Stimulated activated CD8-positive, alpha-beta memory T cell treated with anti-CD3 and anti-CD28 coated beads, Interleukin-7, amount 100 ng/mL, for 4 hours (primary cell): ENCODE measurements around the gene FRMD3.
"Not testable (repeated sequence)": the region's sequence is repeated elsewhere in the genome, so short reads cannot be mapped to it uniquely, and the experiment has no call there.

Source experiments
- DNase-seq, 2 donors: peaks; one replicate each; pipeline ENCODE4 v3.0.0-alpha.2; 2020; ENCODE audit warnings: low read depth in 2 of 2

FRMD3 gene

GRCh38 chr9:83392228-83392627 lies 146.0 kb downstream of the FRMD3 start:
- no peak for DNase-seq

- no peak for DNase-seq
These were observed 149.9 kb downstream of the FRMD3 start for GRCh38 chr9:83388346-83388745.

GRCh38 chr9:83387401-83388185 lies 150.6 kb downstream of the FRMD3 start:
- DNase-seq, result no peak

DNA sequence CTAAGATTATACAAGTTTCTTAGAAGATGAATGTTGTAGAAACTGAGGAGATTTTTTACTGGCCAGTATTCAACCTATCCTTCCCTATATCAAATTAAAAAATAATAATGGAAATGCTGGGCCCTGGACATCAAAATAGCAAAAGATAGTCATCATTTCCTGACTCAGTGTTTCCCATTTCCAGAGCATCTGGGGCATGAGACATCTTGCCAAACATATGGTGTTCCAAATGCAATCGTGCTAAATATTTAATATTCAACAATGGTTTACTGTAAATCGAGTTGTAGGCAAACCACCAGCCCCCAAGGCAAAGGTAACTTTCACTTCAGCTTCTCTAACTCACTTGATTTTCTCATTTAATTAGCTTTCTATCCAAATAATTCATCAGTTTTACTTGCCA lies 152.9 kb downstream of the FRMD3 start:
- no peak for DNase-seq

DNA sequence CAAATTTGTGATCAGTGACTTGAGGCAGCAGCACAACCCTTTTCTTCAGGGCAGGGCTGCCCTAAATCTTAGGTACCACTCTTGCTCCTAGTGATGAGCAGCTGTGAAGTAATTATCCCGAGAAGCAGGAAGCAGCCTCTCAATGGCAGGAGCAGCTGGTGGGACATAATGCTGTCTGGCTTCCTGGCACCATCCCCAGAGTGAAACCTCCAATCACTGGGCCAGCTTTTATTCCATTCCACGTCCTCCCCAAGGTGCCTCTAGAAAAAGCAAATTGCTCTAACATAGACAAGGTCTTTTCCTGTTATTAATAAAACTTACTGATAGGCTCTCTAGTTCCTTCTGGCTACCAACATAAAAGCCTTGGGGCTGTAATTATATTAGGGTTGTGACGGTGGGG lies 154.0 kb downstream of the FRMD3 start:
- no peak for DNase-seq

GRCh38 chr9:83383034-83383433 lies 155.2 kb downstream of the FRMD3 start:
- no peak for DNase-seq

GRCh38 chr9:83382421-83382820 lies 155.8 kb downstream of the FRMD3 start:
- DNase-seq, result no peak

GRCh38 chr9:83379045-83379444 lies 159.2 kb downstream of the FRMD3 start:
- DNase-seq, result no peak

DNA sequence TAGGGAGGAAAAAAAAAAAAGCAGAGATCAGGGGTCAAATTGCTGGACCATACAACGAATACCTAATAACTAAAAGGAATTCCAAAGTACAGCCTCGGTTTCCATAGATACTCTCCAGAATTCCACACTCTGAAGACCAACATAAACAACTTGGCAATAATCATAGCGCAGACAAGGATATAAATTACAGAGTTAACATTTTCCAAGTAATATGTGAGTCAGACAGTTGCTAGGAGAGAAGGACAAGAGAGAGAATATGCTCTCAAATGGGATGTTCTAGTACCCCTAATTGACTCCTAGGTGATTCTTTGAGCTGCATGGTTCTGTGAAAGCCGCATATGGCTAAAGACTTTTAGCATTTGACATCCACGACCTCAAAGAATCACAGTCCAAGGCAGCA lies 165.2 kb downstream of the FRMD3 start:
- DNase-seq, result no peak

GRCh38 chr9:83367326-83367725 lies 170.9 kb downstream of the FRMD3 start:
- no peak for DNase-seq

GRCh38 chr9:83362341-83362995 lies 175.7 kb downstream of the FRMD3 start:
- no peak for DNase-seq

DNA sequence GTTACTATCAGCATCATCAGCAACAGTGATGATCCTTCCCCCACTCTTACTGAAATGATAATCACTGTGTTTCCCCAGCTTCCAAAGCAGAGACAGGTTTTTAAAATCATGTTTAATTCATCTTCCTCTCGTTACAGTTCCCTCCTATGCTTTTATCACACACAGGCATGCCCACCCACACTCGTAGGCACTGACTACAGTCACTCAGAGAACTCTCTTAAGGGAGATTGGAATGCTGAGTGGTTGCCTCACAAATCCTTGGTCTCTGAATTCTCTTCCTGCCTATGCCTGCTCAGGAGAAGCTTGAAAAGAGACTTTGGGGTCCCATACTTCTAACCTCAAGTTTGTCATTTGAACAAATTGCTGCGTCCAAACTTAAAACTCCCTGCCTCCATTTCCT lies 179.2 kb downstream of the FRMD3 start:
- DNase-seq, result no peak

DNA sequence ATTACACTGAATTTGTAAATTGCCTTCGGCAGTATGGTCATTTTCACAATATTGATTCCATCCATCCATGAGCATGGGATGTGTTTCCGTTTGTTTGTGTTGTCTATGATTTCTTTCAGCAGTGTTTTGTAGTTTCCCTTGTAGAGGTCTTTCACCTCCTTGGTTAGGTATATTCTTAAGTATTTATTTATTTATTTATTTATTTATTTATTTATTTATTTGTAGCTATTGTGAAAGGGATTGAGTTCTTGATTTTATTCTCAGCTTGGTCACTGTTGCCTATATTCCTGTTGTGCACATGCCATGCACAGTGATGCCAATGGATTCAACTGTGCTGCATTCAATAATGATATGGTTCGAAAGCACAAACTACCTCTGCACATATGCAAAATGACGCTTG lies 179.7 kb downstream of the FRMD3 start:
- not testable (repeated sequence) for DNase-seq

GRCh38 chr9:83355729-83356151 lies 182.5 kb downstream of the FRMD3 start:
- no peak for DNase-seq

- no peak for DNase-seq
These were observed 183.2 kb downstream of the FRMD3 start for GRCh38 chr9:83355024-83355444.

DNA sequence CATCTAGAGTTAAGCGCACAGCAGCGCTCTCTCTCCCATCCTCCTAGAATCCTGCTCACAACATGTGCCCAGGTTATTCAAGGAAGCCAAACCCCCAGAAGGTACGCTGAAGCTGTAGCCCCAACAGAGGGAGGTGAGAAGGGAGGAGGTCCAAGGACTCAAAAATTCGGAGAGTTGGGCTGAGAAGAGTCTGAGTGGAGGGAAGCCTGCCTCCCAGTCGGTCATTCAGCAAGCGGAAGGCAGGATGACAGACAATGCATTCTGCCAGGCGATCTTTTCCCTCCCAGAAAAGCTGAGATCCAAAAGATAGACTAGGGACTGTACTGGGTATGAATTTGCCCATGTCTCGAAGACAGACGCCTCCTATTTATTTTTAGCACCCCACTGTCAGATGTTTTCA lies 189.2 kb downstream of the FRMD3 start:
- no peak for DNase-seq

GRCh38 chr9:83346655-83347420 lies 191.4 kb downstream of the FRMD3 start:
- no peak for DNase-seq

DNA sequence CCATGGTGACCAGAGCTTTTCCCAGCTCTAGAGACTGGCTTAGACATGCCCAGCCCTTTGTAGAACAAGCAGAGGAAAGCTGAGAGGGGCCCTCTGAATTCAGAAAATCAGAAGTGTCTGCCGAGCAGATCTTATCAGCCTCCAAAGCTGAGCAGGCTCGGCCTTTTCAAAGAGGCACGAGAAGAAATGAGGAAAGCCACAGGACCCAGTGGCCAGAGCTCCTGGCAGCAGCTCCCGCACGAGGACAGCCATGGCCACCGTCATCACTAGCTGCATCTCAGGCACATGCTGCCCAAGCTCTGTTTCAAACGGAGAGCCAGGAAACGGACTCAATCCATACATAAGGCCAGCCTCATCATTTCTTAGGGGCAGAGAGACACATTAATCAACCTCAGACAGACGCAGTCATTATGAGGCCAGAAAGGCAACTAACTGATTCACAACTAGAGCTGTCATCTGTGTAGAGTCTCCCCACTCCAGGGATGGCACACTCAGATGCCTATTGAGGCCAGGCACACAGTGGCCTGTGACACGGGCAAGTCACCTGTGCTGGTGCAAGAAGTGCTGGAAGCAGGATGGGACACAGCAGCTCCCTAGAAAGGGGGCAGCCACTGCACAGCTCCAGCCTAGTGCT lies 194.7 kb downstream of the FRMD3 start:
- DNase-seq, result no peak

- DNase-seq, result no peak
These were observed 195.5 kb downstream of the FRMD3 start for GRCh38 chr9:83342731-83343130.

DNA sequence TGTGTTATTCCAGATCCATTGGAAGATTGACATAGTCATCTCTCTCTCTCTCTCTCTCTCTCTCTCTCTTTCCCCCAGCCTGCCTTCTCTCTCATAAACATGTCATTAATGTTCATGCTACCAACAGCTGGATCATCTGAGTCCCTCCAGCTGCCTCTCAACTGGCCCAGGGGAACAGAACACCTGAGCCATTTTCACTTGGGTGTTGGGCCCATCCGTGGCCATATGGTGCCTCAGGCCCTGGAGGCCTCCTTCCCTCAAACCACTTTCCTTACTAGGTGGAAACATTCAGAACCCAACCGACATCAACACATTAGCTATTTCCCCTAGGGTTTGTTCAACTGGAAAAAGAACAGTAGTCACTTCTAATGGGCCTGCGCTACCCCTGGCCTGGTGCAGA lies 196.2 kb downstream of the FRMD3 start:
- DNase-seq, result no peak

- no peak for DNase-seq
These were observed 197.8 kb downstream of the FRMD3 start for GRCh38 chr9:83340451-83340850.

DNA sequence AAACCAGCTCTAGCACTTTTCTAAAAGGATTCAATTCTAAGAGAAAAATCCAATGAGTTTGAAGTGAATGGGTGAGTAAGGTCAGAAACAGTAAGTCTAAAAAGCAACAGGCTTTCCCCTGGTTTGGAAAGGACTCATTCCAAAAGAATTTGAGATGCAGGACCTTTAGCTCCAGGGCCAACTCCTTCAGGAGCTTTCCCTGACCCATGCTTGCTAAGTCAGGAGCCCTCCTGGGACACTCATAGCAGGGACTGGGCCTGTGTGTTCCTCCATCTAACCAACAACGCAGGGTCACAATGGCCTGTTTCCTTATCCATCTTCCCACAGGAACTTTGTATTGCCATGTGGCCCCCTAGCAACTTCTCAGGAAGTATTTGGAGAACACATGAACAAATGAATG lies 198.8 kb downstream of the FRMD3 start:
- no peak for DNase-seq
